OCI-LY7 (cell line): ENCODE data around the gene NFKBIE.

Experiments used
- EZH2phosphoT487 ChIP-seq: fragments of 200-600 bp; sonication (generic); IDR thresholded peaks from 2 replicates; pipeline ENCODE4 v1.6.1; 2018; ENCODE audit warnings: low read depth, borderline replicate concordance, mild to moderate bottlenecking, mixed run types, antibody characterized with exemption, low read length, moderate library complexity, mixed read lengths
- TF ChIP-seq, protein P1 (sequence below): fragments of 200-600 bp; sonication (generic); conservative IDR thresholded peaks from 2 replicates; pipeline ENCODE4 v1.5.1; 2014; ENCODE audit warnings: mild to moderate bottlenecking, antibody characterized with exemption, low read length, moderate library complexity, mixed read lengths

DNA sequence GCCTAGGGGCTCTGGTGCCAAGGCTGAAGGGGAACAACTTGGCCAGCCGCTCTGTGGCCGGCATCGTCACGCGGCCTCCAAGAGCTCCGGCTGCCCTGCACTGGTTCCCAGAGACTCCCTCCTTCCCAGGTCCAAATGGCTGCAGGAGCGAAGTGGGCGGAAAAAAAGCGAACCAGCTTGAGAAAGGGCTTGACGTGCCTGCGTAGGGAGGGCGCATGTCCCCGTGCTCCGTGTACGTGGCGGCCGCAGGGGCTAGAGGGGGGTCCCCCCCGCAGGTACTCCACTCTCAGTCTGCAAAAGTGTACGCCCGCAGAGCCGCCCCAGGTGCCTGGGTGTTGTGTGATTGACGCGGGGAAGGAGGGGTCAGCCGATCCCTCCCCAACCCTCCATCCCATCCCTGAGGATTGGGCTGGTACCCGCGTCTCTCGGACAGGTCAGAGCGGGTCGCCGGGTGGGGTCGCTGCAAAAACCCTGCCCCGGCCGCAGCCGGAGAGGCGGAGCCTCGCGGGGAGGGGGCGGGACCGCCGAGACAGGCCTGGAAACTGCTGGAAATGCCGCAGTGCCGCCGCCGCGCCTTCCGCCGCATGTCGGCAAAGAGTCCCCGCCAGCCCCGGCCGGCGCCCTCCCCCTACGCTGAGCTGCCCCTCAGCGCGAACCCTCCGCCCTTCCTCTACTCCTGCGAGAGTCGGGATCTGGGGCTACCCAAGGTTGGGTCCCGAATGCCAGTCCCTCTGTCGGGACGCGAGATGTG, 19.3 kb downstream of the NFKBIE start:
- TF ChIP-seq, protein P1, sequence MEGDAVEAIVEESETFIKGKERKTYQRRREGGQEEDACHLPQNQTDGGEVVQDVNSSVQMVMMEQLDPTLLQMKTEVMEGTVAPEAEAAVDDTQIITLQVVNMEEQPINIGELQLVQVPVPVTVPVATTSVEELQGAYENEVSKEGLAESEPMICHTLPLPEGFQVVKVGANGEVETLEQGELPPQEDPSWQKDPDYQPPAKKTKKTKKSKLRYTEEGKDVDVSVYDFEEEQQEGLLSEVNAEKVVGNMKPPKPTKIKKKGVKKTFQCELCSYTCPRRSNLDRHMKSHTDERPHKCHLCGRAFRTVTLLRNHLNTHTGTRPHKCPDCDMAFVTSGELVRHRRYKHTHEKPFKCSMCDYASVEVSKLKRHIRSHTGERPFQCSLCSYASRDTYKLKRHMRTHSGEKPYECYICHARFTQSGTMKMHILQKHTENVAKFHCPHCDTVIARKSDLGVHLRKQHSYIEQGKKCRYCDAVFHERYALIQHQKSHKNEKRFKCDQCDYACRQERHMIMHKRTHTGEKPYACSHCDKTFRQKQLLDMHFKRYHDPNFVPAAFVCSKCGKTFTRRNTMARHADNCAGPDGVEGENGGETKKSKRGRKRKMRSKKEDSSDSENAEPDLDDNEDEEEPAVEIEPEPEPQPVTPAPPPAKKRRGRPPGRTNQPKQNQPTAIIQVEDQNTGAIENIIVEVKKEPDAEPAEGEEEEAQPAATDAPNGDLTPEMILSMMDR: peak; percentile 74; the same call in 1 of the 2 replicates
- TF ChIP-seq EZH2phosphoT487: no peak
